Thyroid gland (tissue), 4 donors: ENCODE data around the gene DDX42.

Source experiments
- CTCF ChIP-seq, 6 experiments: fragments of 200-600 bp in 3 of 6; fragments of 450-650 bp in 3 of 6; sonication (generic) in 3 of 6; IDR thresholded peaks; one replicate each; pipeline ENCODE4 v1.5.1; 2016 to 2019; ENCODE audit warnings: antibody characterized with exemption in 6 of 6, mild to moderate bottlenecking in 2 of 6, inconsistent platforms in 1 of 6, moderate library complexity in 1 of 6
- POLR2A ChIP-seq, 2 donors: fragments of 450-650 bp; IDR thresholded peaks; one replicate each; pipeline ENCODE4 v1.6.1; 2017; ENCODE audit warnings: antibody characterized with exemption in 2 of 2, mild to moderate bottlenecking in 2 of 2, moderate library complexity in 1 of 2

GRCh38 chr17:63753215-63753614 lies 20.8 kb upstream of the DDX42 start:
- TF ChIP-seq POLR2A (IDR thresholded peaks at IDR 0.05) (no peak), CTCF (IDR thresholded peaks at IDR 0.05) (no peak)
